HG03039 (cell line): ENCODE measurements around the gene TGM3.

Experiments used
- ATAC-seq: cut with Tn5 transposase; IDR thresholded peaks from one replicate; pipeline ENCODE4 v1.9.1; 2021; ENCODE audit warnings: mild to moderate bottlenecking, moderate library complexity; ENCODE audit not compliant: unreplicated experiment

Gene TGM3

DNA sequence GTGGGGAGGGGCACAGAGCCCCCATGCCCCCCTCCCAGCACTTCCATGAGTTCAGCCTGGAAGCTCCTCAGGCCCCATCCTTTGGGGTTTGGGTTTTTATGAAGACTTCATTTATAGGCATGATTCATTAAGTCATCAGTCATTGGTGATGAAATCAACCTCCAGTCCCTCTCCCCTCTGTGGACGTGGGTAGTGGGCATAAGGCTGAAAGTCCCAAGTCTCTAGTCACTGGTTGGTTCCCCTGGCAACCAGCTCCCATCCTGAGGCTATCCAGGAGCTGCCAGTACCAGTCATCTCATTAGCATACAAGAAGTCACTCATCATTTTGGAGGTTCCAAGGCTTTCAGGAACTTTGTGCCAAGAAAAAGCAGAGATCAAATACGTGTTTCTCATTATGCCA, 9.2 kb downstream of the TGM3 start:
- no peak for ATAC-seq

DNA sequence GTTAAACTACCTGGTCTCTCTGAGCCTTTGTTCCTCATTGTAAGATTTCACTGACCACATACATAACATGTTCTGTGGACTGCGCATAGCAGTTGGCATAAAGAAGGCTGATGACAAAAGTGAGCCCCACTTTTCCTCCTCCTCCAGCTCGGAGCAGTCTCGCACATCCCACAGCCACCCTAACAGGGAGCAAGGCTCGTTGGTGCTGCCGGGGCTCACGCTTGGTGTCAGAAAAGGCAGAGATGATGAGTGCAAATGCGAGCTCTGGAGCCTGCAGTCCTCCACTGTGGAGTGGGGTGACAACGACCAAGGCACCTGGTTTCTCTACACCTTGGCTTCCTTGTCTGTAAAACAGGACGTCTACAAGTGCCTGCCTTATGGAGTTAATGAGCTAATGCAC, 9.7 kb downstream of the TGM3 start:
- ATAC-seq: no peak

DNA sequence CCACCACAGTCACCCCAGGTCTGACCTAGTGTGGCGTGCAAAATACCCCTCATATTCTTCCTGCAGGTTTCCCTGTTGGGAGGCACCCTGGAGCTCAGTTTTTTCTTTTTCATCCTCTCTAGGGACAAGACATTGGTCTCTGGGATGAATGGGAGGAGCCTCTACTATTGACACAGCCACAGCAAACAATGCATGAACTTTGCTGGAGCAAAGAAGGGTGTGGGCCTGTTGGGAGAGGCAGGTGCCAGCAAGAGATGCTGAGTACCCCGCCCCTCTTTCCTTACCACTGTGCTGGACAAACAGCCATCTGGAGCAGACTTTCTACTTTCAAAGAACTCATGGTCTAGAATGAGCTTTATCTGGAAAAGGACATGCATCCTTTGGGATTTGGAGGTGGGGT, 10.1 kb downstream of the TGM3 start:
- no peak for ATAC-seq

DNA sequence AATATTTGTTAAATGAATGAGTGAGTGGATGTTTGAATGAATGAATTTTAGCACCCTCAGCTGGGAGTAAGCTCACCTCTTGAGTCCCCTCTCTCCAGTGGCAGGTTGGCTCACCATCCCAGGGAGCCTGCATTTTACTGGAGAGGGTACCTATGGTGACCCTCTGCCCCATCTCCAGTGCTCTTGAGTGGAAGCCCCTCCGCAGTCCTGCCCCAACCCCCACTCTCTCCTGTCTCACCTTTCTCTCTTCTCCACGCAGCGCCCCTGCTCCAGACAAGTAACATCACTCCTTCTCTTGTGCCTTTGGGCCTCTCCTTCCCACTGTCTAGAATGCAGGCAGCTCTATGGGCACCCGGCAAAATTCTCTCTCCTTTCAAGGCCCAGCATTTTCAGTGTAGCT, 11.3 kb downstream of the TGM3 start:
- no peak for ATAC-seq

GRCh38 chr20:2311329-2311728, 15.5 kb downstream of the TGM3 start:
- no peak for ATAC-seq

- no peak for ATAC-seq
These were observed 17.1 kb downstream of the TGM3 start for GRCh38 chr20:2312876-2313275.

GRCh38 chr20:2313316-2313715, 17.5 kb downstream of the TGM3 start:
- no peak for ATAC-seq

DNA sequence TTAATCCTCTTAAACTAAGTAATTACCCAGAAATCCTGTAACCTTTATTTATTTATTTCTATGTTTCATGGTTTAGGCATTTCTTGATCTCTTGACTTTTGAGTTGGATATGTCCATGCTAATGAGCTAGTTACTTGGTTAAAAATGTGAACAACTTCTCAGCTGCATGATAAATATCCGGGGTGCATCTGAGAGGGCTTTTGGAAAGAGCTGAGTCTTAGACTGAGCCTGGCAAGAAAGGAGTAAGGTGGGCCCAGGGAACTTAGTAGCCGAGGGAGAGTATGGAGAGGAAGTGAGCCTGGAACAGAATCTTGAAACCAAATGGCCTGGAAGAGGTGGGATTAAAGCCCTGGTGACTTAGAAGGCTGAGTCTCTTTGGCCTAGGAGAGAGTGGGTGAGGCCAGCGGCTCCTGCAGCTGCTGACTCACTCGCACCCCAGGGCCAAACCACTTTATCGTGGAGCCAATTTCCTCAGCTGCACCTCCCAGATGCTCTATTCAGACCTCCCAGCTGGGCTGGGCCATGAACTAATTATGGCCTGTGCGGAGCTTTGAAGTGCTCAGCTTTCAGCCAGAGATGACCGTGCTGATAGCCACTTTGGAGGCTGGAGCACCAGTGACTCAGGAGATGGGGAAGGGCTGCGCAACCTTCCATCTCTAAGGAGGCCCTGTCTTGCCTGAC, 19.1 kb downstream of the TGM3 start:
- ATAC-seq: no peak

DNA sequence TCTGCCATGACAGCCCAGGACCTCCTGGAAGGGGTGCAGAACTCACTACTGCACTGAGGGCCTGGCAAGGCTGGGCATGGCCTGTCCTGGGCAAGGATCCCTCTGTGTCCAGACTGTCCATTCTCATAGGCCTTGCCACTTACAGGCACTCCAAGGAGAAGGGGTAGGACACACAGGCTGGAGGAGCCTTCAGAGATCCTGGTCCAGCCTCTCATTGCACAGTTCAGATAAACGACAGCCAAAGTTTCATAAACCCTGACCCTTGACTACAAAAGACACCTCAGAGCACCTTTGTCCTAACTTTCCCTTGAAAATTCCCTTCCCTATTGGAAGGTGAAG, 19.6 kb downstream of the TGM3 start:
- no peak for ATAC-seq

DNA sequence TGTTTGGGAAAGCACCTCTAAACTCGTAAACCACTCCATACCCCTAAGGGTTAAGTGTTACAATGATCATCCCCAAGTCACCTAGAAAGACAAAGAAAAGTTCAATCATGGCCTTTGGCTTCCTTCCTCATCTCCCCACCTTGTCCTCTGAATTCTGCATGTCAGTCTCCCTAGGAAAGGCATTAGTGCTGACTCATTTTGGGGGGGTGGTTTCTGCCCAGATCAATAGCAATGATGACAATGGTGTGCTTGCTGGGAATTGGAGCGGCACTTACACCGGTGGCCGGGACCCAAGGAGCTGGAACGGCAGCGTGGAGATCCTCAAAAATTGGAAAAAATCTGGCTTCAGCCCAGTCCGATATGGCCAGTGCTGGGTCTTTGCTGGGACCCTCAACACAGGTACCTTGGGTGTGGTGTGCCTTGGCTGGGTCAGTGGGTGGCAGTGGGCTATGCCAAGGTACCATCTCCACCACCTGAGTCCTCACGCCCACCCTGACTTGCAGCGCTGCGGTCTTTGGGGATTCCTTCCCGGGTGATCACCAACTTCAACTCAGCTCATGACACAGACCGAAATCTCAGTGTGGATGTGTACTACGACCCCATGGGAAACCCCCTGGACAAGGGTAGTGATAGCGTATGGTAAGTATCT, 21.2 kb downstream of the TGM3 start:
- ATAC-seq: no peak

- ATAC-seq: no peak
These were observed 25.2 kb downstream of the TGM3 start for GRCh38 chr20:2320813-2321658.

GRCh38 chr20:2323051-2323450, 27.2 kb downstream of the TGM3 start:
- no peak for ATAC-seq

DNA sequence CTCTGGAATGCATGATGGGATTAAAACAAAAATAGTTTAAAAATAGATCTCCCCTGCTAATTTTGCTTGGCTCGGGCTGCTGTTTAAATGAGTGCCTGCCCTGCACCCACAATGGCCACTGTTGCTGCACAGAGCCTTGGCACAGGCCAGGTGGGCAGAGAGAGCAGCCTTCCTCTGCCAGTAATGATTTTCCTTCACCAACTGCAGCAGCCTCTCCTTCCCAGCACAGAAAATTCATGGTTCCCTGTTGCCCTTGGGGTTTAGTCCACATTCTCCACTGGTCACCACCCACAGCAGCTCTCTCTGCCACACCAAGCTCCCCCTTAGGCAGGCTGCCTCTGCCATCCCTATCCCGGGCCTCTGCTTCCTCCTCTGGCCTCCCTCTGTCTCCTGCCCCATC, 30.2 kb downstream of the TGM3 start:
- no peak for ATAC-seq

GRCh38 chr20:2327620-2328555, 32.1 kb downstream of the TGM3 start:
- no peak for ATAC-seq

- no peak for ATAC-seq
These were observed 33.5 kb downstream of the TGM3 start for GRCh38 chr20:2329286-2329685.

- ATAC-seq: no peak
These were observed 34.4 kb downstream of the TGM3 start for GRCh38 chr20:2330090-2330695.

DNA sequence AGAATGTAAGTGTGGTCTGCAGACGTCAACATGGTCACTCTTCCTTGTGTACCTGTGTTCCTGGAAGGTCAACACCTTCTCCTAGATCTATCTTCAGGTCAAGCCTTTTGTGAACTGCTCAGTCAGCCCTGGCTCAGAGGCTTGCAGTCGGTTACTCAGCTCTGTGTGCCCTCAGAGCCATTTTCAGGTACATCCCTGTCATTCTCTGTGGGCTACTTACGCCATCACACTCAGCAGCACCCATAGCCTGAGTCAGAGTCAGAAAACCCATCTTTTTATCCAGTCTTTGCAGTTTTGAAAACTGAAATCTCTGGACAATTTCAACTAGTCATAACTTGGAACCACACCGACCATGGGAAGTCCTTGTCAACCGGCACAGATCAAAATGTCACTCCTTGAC, 35.3 kb downstream of the TGM3 start:
- ATAC-seq: no peak

- no peak for ATAC-seq
These were observed 36.2 kb downstream of the TGM3 start for GRCh38 chr20:2331901-2332565.

DNA sequence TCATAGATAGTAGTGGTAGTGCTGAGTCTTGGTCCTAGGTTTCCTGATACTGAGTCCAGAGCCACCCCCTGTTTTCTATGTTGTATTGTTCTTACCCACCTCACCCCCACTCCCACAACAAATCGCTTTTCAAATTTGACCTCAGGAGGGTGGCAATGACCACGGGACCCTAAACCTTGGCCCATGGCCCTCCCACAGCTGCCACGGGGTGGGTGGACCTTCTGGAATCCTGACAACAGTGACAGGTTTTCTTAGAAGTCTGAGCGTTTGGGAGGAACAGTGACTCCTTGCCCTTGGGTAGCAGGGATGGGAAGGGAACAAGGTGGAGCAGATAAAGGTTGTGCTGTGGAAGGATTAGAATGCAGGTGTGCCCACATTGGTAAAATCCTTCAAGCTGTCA, 36.9 kb downstream of the TGM3 start:
- ATAC-seq: no peak

DNA sequence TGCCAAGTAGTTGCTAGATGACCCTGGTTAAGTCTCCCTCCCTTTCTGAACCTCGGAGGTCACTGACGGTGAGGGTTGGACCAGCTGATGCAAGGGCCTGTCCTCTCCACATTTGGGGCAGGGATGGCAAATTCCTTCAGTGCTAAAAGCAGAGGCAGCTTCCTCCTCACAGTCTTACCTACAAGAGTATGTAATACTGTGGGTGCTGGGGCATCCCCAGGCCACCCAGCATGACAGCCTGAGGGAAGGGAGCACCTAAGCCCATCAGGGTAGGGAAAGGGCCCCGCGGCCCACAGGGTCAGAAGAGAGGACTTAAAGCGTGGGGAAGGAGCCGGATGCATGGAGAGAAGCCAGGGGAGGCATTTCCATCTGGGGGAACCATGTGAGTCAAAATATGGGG, 38.0 kb downstream of the TGM3 start:
- no peak for ATAC-seq
